HepG2 (cell line): ENCODE results near the gene SERPINA9. TPM values are rescaled to one million over a fixed set of nuclear protein-coding genes. Genes with fewer than 3 reads are reported as not detected.

Experiments used
- CHD2 ChIP-seq: IDR thresholded peaks from 2 replicates; pipeline ENCODE4 v1.6.1; 2011; ENCODE audit warnings: low read depth, low read length, improper control_type of control experiment
- DNMT3B ChIP-seq: conservative IDR thresholded peaks from 2 replicates; pipeline ENCODE4 v1.6.1; 2016; ENCODE audit warnings: missing biosample characterization, control low read depth
- FLYWCH1 ChIP-seq: sonication (generic); formaldehyde crosslinking; IDR thresholded peaks from 2 replicates; pipeline ENCODE4 v1.8.1; 2023; ENCODE audit warnings: mild to moderate bottlenecking, missing genetic modification reagents
- FOXA1 ChIP-seq, 2 experiments: fragments of 450-650 bp in 1 of 2; sonication (generic) in 1 of 2; formaldehyde crosslinking in 1 of 2; IDR thresholded peaks; 2 replicates each; pipeline versions ENCODE4 v1.4.0 to v1.6.1; 2016 to 2020; ENCODE audit warnings: missing genetic modification reagents in 1 of 2
- MAZ ChIP-seq, 2 experiments: sonication (generic) in 1 of 2; formaldehyde crosslinking in 1 of 2; IDR thresholded peaks; 2 replicates each; pipeline versions ENCODE4 v1.5.0 to v1.6.1; 2012 to 2020; ENCODE audit warnings: low read depth in 2 of 2, mild to moderate bottlenecking in 2 of 2, borderline replicate concordance in 1 of 2, improper control_type of control experiment in 1 of 2, low read length in 1 of 2, missing genetic modification reagents in 1 of 2, moderate library complexity in 1 of 2
- MYC ChIP-seq: sonication (generic); formaldehyde crosslinking; IDR thresholded peaks from 2 replicates; pipeline ENCODE4 v1.9.0; 2021; ENCODE audit warnings: missing genetic modification reagents, borderline replicate concordance
- RELA ChIP-seq: sonication (generic); formaldehyde crosslinking; IDR thresholded peaks from 2 replicates; pipeline ENCODE4 v1.4.0; 2020; ENCODE audit warnings: missing genetic modification reagents
- SOX5 ChIP-seq: IDR thresholded peaks from 2 replicates; pipeline ENCODE4 v1.6.1; 2016; ENCODE audit warnings: borderline replicate concordance
- STAT6 ChIP-seq: sonication (generic); formaldehyde crosslinking; IDR thresholded peaks from 2 replicates; pipeline ENCODE4 v1.4.0; 2020; ENCODE audit warnings: missing genetic modification reagents, mild to moderate bottlenecking, borderline replicate concordance
- TBX3 ChIP-seq: fragments of 450-650 bp; IDR thresholded peaks from 2 replicates; pipeline ENCODE4 v1.6.1; 2017; ENCODE audit warnings: antibody characterized with exemption, mild to moderate bottlenecking, inconsistent platforms, borderline replicate concordance
- ZBTB10 ChIP-seq: sonication (generic); formaldehyde crosslinking; IDR thresholded peaks from 2 replicates; pipeline ENCODE4 v1.4.0; 2020; ENCODE audit warnings: missing genetic modification reagents, borderline replicate concordance
- ZC3H4 ChIP-seq: sonication (generic); formaldehyde crosslinking; IDR thresholded peaks from 2 replicates; pipeline ENCODE4 v1.4.0; 2020; ENCODE audit warnings: missing genetic modification reagents, borderline replicate concordance
- ZGPAT ChIP-seq: IDR thresholded peaks from 2 replicates; pipeline ENCODE4 v1.6.1; 2016; ENCODE audit warnings: mild to moderate bottlenecking
- ZNF576 ChIP-seq: sonication (generic); formaldehyde crosslinking; IDR thresholded peaks from 2 replicates; pipeline ENCODE4 v1.4.0; 2020; ENCODE audit warnings: mild to moderate bottlenecking, missing genetic modification reagents
- ZNF615 ChIP-seq: sonication (generic); formaldehyde crosslinking; IDR thresholded peaks from 2 replicates; pipeline ENCODE4 v1.5.0; 2020; ENCODE audit warnings: mild to moderate bottlenecking, missing genetic modification reagents, borderline replicate concordance
- ZNF619 ChIP-seq: sonication (generic); formaldehyde crosslinking; IDR thresholded peaks from 2 replicates; pipeline ENCODE4 v1.4.0; 2020; ENCODE audit warnings: mild to moderate bottlenecking, missing genetic modification reagents
- polyA plus RNA-seq, 8 experiments: library from polyadenylated mRNA; depleted of rRNA in 3 of 8; stranded (reverse) in 7 of 8; unstranded in 1 of 8; fragments of >200 nt; fragmentation: Illumina TruSeq in 4 of 8; extraction: Trizol in 4 of 8; gene quantifications; 2 replicates each; pipeline versions ENCODE4 v1.2.1 to v1.2.3, GENCODE V29; 2011 to 2016; ENCODE audit warnings: low read depth in 4 of 8, missing spikeins in 1 of 8, mixed read lengths in 1 of 8; ENCODE audit not compliant: insufficient read depth in 1 of 8
- total RNA-seq, 5 experiments: library from RNA; depleted of rRNA; stranded (reverse); fragments of >200 nt; fragmentation: Illumina TruSeq; extraction: Trizol; gene quantifications; 2 replicates each; pipeline ENCODE4 v1.2.3, GENCODE V29; 2016; ENCODE audit warnings: low read depth in 1 of 5
- TF ChIP-seq, protein P1 (sequence below): sonication (generic); formaldehyde crosslinking; IDR thresholded peaks from 2 replicates; pipeline ENCODE4 v1.5.1; 2020; ENCODE audit warnings: mild to moderate bottlenecking, missing genetic modification reagents

SERPINA9 gene
- total and polyA plus RNA-seq, 2 of the 13 experiments (the other 11 are each of a cell fraction or from before 2014, with no cell fraction given) = 0.21 TPM; not detected in 1

DNA sequence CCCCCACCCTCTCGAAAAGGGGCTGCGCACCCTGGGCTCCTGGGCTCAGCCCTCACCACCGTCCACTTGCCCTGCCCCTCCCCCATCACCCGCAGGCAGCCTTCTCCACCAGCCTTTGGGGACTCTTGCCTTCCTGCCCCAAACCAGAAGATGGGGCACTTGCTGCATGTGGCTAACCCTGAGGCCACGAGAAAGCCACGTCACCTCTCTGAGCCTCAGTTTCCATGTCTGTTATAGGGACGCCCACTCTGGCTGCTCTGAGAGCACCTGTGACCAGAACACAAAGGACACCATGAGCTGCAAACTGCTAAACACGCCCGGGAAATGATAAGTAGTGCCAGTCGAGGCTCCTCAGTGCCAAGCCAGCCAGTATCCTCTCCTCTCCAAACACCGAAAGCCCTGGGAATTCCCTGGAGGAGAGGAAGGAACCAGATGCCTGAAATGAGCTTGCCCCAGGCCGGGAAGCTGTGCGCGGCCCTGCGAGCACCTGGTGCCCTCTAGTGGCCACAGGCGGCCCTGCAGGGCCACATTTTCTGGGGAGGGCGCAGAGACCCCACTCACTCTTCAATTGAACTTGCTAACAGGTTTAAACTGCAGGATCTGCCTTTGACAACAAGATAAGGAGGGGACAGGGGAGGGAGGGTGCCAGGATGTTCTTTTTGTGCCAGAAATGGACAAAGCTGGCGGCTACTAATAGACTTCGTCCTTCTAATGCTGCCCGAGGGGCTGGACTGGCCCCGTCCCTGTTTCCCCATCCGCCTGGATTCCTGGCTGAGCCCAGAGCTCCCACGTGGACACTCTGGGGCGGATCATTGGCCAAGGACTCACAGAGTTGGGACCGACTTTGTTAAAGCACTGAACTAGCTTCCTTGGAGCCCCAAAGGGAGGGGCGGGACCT lies 10.2 kb upstream of the SERPINA9 start (continued):
- TF ChIP-seq STAT6 (CRISPR knock-in tag) (no peak), ZC3H4 (CRISPR knock-in tag) (no peak; the same call in 1 of the 2 replicates), ZNF619 (CRISPR knock-in tag) (peak; percentile 24; the same call in 1 of the 2 replicates), FOXA1 (IDR thresholded peaks at IDR 0.05) (no peak), FOXA1 (CRISPR knock-in tag; IDR thresholded peaks at IDR 0.05) (no peak), ZGPAT (peak; percentile 40; the same call in 1 of the 2 replicates), MYC (CRISPR knock-in tag) (no peak), ZNF576 (CRISPR knock-in tag) (no peak), DNMT3B (no peak), ZNF615 (CRISPR knock-in tag) (no peak), MAZ (IDR thresholded peaks at IDR 0.05; ENCODE audit: borderline replicate concordance, low read depth, low read length) (no peak), MAZ (CRISPR knock-in tag; IDR thresholded peaks at IDR 0.05; ENCODE audit: low read depth) (no peak), RELA (CRISPR knock-in tag) (no peak), ZBTB10 (CRISPR knock-in tag) (no peak), SOX5 (CRISPR knock-in tag) (0 out of 2 replicates have a peak, but pooled peaks have one; percentile 8), FLYWCH1 (CRISPR knock-in tag) (no peak), TBX3 (no peak), CHD2 (no peak)
- TF ChIP-seq, protein P1, sequence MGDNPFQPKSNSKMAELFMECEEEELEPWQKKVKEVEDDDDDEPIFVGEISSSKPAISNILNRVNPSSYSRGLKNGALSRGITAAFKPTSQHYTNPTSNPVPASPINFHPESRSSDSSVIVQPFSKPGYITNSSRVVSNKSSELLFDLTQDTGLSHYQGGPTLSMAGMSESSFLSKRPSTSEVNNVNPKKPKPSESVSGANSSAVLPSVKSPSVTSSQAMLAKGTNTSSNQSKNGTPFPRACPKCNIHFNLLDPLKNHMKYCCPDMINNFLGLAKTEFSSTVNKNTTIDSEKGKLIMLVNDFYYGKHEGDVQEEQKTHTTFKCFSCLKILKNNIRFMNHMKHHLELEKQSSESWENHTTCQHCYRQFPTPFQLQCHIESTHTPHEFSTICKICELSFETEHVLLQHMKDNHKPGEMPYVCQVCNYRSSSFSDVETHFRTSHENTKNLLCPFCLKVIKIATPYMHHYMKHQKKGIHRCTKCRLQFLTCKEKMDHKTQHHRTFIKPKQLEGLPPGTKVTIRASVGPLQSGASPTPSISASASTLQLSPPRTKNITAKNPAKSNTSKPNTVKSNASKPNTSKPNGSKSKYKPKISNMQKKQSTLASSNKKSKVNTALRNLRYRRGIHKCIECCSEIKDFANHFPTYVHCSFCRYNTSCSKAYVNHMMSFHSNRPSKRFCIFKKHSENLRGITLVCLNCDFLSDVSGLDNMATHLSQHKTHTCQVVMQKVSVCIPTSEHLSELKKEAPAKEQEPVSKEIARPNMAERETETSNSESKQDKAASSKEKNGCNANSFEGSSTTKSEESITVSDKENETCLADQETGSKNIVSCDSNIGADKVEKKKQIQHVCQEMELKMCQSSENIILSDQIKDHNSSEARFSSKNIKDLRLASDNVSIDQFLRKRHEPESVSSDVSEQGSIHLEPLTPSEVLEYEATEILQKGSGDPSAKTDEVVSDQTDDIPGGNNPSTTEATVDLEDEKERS (CRISPR knock-in tag) = peak; percentile 26; the same call in 1 of the 2 replicates
